Measurements from ENCODE around the gene NARF. TPM values are rescaled to one million over a fixed set of nuclear protein-coding genes. Genes with fewer than 3 reads are reported as not detected.

The NARF gene
- total and polyA plus RNA-seq, 2 of the 8 experiments (the other 6 are each of a cell fraction or from before 2014, with no cell fraction given), result 97.4 to 131 TPM

- POLR2A ChIA-PET (ENCODE audit: partially characterized antibody), result interaction anchor here (0.6 to 1.2 kb wide), 5 partner anchors 12 to 165 kb away, joined by 3 read pairs; no protein-coding TSS in a partner anchor
- H3K4me3 ChIP-seq (ENCODE audit: extremely low read depth in 1 of 4, insufficient read depth in 2 of 4, low read depth in 3 of 4, low read length in 4 of 4), result peak overlapping the region in 2 of 4 experiments; percentile 63 to 96; a peak in 3 of 8 replicates
These were observed 39.0 kb upstream of the NARF start for GRCh38 chr17:82419540-82419939.

More at GRCh38 chr17:82419540-82419939, 39.0 kb upstream of the NARF start:
- H3K9ac ChIP-seq (replicated peaks in 1 of 4; ENCODE audit: extremely low read depth in 1 of 4, low read depth in 3 of 4, low read length in 3 of 4), result no peak overlapping the region
- H3K27ac ChIP-seq (ENCODE audit: low read depth, low read length), result no peak overlapping the region
- H2BK120ac ChIP-seq (replicated peaks; ENCODE audit: low read depth, low read length), result no peak overlapping the region
- no peak overlapping the region for H2AFZ ChIP-seq (ENCODE audit: low read length)
- no peak overlapping the region for H3K23ac ChIP-seq (ENCODE audit: insufficient read length)
- no peak overlapping the region for H4K5ac ChIP-seq (ENCODE audit: insufficient read length, low read depth, low read length)
- peaks cover 0 to 3% of the 10 kb centered on the region in 2 experiments; a peak in 1 of 4 replicates for H3K9me3 ChIP-seq (ENCODE audit: insufficient read depth in 2 of 2, low read depth in 1 of 2, low read length in 1 of 2)
- WGBS, 2 experiments (ENCODE audit: extremely low coverage in 1 of 2, insufficient coverage in 1 of 2, insufficient read length in 1 of 2, insufficient replicate concordance in 2 of 2, low coverage in 1 of 2, low lambda C conversion rate in 2 of 2, missing lambda C conversion rate in 1 of 2), result 82% methylated on average over 2 of the region's 2 CpGs; no CpG with 5 or more reads in 1 of the 2 experiments
- peak overlapping the region; percentile 59 to 74; a peak in 2 of 4 replicates for H3K4me2 ChIP-seq (ENCODE audit: insufficient read depth in 1 of 2, low read depth in 2 of 2, low read length in 2 of 2)
- H3K27me3 ChIP-seq (replicated peaks in 1 of 4; ENCODE audit: control insufficient read depth in 3 of 4, extremely low read depth in 1 of 4, insufficient read depth in 3 of 4, low read length in 3 of 4), result no peaks in the 10 kb centered on the region
- no peak for DNase-seq (ENCODE audit: low read depth in 1 of 2, low spot score in 2 of 2)
- no peak overlapping the region for H2BK20ac ChIP-seq (ENCODE audit: low read length)
- peaks cover 0 to 3% (median 1%) of the 10 kb centered on the region in 4 experiments; a peak in 4 of 7 replicates for H3K4me1 ChIP-seq (replicated peaks in 1 of 4; ENCODE audit: control insufficient read depth in 3 of 4, insufficient read depth in 4 of 4, low read length in 3 of 4)
- no peak overlapping the region for H3K18ac ChIP-seq (ENCODE audit: extremely low read depth, low read length)
- H3K79me2 ChIP-seq (ENCODE audit: control insufficient read depth in 1 of 2, insufficient read depth in 2 of 2, low read length in 2 of 2), result no peaks in the 10 kb centered on the region
- H2BK5ac ChIP-seq (ENCODE audit: low read depth, low read length), result no peak overlapping the region
- peaks cover 2% of the 10 kb centered on the region; the same call in 1 of the 2 replicates for H3K79me1 ChIP-seq (ENCODE audit: low read depth, low read length)
- H2AK5ac ChIP-seq (ENCODE audit: low read depth, low read length), result no peak overlapping the region
- no peak overlapping the region for H2BK15ac ChIP-seq (ENCODE audit: low read length)
- FAIRE-seq, result no peak
- peaks cover 6% of the 10 kb centered on the region for H3K23me2 ChIP-seq (ENCODE audit: low read depth, low read length)
- H3K4ac ChIP-seq (replicated peaks; ENCODE audit: insufficient read length, low read depth, low read length), result no peak overlapping the region
- no peak overlapping the region for H3K56ac ChIP-seq (replicated peaks; ENCODE audit: insufficient read length, low read depth, low read length)
- peaks cover 0 to 2% (median 0%) of the 10 kb centered on the region in 4 experiments; a peak in 1 of 8 replicates for H3K36me3 ChIP-seq (ENCODE audit: control insufficient read depth in 2 of 4, insufficient read depth in 4 of 4, low read length in 3 of 4)
- H2BK12ac ChIP-seq (ENCODE audit: low read depth, low read length), result no peak overlapping the region
- no peak overlapping the region for H4K91ac ChIP-seq (replicated peaks; ENCODE audit: insufficient read length, low read length)
- CTCF ChIA-PET (ENCODE audit: partially characterized antibody), result interaction anchor here (0.7 to 1.3 kb wide), 2 partner anchors 76 to 169 kb away, joined by 4 to 5 read pairs; no protein-coding TSS in a partner anchor
- TF ChIP-seq NRF1 (IDR thresholded peaks at IDR 0.05; ENCODE audit: low read depth, low read length), result no peak
- TF ChIP-seq TAF7 (optimal IDR thresholded peaks at IDR 0.05; ENCODE audit: borderline replicate concordance, low read depth, low read length), result no peak
- no peak for TF ChIP-seq GTF2F1 (IDR thresholded peaks at IDR 0.05; ENCODE audit: borderline replicate concordance, low read depth, low read length)
- no peak for TF ChIP-seq JUN (IDR thresholded peaks at IDR 0.05; ENCODE audit: low read depth, low read length)
- no peak overlapping the region for H4K8ac ChIP-seq (ENCODE audit: extremely low read depth, insufficient read depth, low read length)
- no peak overlapping the region for H3K14ac ChIP-seq (ENCODE audit: insufficient read length)
- peaks cover 5 to 7% of the 10 kb centered on the region in 2 experiments for H4K20me1 ChIP-seq (replicated peaks in 1 of 2; ENCODE audit: control insufficient read depth in 1 of 2, insufficient read depth in 2 of 2, low read length in 2 of 2)
